GM12873 (cell line): ENCODE measurements around the gene NPHP1.

Source experiments
- CTCF ChIP-seq: IDR thresholded peaks from 2 replicates; pipeline ENCODE4 v1.5.1; 2012; ENCODE audit warnings: low read depth, mild to moderate bottlenecking, moderate library complexity, low read length, control low read depth; ENCODE audit not compliant: insufficient read depth; ENCODE audit errors: missing control alignments

Gene NPHP1

DNA sequence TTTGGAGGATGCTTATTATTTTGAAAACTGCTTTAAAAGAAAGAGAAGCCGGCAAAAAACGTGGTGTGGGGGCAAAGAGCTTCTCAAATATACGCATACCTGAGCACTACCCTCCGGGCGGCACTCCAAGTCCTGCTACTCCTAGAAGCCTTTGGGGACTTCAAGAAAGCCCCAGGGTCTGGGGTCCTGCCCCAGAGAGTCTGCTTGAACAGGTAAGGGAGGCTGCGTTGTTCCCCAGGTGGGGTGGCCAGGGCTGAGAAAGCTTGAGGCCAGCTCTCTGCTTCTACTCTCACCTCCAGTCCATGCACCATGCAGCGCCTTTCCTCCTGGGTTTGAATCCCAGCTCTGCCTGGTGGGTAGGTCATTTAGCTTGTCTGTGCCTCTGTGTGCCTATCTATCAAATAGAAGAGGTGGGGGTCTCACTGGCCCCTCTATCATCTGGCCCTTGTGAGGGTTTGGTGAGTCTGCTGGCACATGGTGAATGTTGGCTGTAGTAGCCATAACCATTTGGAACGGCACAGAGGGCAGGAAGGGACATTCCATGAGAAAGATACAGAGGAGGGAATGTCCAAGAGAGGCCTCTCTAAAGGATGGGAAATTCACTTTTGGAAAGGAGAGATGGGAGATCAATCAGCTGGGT, 108.7 kb downstream of the NPHP1 start:
- no peak for TF ChIP-seq CTCF
